ENCODE data around the gene FBXW7. TPM values are rescaled to one million over a fixed set of nuclear protein-coding genes. Genes with fewer than 3 reads are reported as not detected.

The FBXW7 gene
- total RNA-seq, 3 donors from 2014 or later: 38.5 to 48.6 (median 39.4) TPM

GRCh38 chr4:152462047-152462446 lies 73.8 kb downstream of the FBXW7 start:
- DNase-seq (no peak), ATAC-seq (peak; percentile 61)
- H3K4me1 ChIP-seq (ENCODE audit: low read depth): peaks cover 10% of the 10 kb centered on the region
- TF ChIP-seq CTCF (IDR thresholded peaks at IDR 0.05): no peak
- intact Hi-C loops (cut with DNase I, micrococcal nuclease): no loop called here
- H3K36me3 ChIP-seq (ENCODE audit: low read depth): no peaks in the 10 kb centered on the region
- H3K4me3 ChIP-seq: no peak overlapping the region
- no peaks in the 10 kb centered on the region for H3K9me3 ChIP-seq

- DNase-seq (no peak), ATAC-seq (peak; percentile 25)
- Histone ChIP-seq H3K9me3 (no peaks in the 10 kb centered on the region), H3K4me1 (ENCODE audit: low read depth) (peaks cover 10% of the 10 kb centered on the region), H3K36me3 (ENCODE audit: low read depth) (no peaks in the 10 kb centered on the region), H3K4me3 (no peak overlapping the region)
- TF ChIP-seq CTCF (IDR thresholded peaks at IDR 0.05): no peak
- intact Hi-C loops (cut with DNase I, micrococcal nuclease): no loop called here
Observed at GRCh38 chr4:152460488-152460887, 75.4 kb downstream of the FBXW7 start.

DNA sequence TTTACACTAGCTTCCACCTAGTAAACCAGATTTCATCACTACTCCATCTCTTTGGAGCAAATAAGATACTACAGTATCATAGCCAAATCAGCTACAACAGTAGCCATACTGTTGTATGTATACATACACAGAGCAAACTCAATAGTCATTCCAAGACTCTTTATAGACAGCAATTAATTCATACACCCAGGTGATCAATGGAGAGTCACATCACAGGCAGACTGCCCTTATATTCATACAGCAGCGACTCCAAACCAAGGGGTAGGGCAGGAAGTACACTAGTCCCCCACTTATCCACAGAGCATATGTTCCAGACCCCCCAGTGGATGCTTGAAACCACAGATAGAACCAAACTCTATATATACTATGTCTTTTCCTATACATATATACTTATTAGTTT lies 76.6 kb downstream of the FBXW7 start:
- Histone ChIP-seq H3K4me1 (ENCODE audit: low read depth) (peaks cover 10% of the 10 kb centered on the region), H3K4me3 (no peak overlapping the region), H3K36me3 (ENCODE audit: low read depth) (no peaks in the 10 kb centered on the region), H3K9me3 (no peaks in the 10 kb centered on the region)
- intact Hi-C loops (cut with DNase I, micrococcal nuclease): no loop called here
- ATAC-seq: no peak
- no peak for TF ChIP-seq CTCF (IDR thresholded peaks at IDR 0.05)
- DNase-seq: no peak

GRCh38 chr4:152458801-152459302 lies 77.0 kb downstream of the FBXW7 start:
- DNase-seq: no peak
- ATAC-seq: peak; percentile 52
- Histone ChIP-seq H3K4me3 (no peak overlapping the region), H3K9me3 (no peaks in the 10 kb centered on the region), H3K4me1 (ENCODE audit: low read depth) (peaks cover 10% of the 10 kb centered on the region), H3K36me3 (ENCODE audit: low read depth) (no peaks in the 10 kb centered on the region)
- intact Hi-C loops (cut with DNase I, micrococcal nuclease): no loop called here
- TF ChIP-seq CTCF (IDR thresholded peaks at IDR 0.05): no peak

- DNase-seq: no peak
- Histone ChIP-seq H3K9me3 (no peaks in the 10 kb centered on the region), H3K4me1 (ENCODE audit: low read depth) (peaks cover 10% of the 10 kb centered on the region), H3K4me3 (no peak overlapping the region), H3K36me3 (ENCODE audit: low read depth) (no peaks in the 10 kb centered on the region)
- no peak for ATAC-seq
- TF ChIP-seq CTCF (IDR thresholded peaks at IDR 0.05): no peak
- intact Hi-C loops (cut with DNase I, micrococcal nuclease): no loop called here
Observed at GRCh38 chr4:152456609-152457008, 79.3 kb downstream of the FBXW7 start.

GRCh38 chr4:152455311-152455710 lies 80.6 kb downstream of the FBXW7 start:
- Histone ChIP-seq H3K36me3 (ENCODE audit: low read depth) (no peaks in the 10 kb centered on the region), H3K4me1 (ENCODE audit: low read depth) (peaks cover 10% of the 10 kb centered on the region), H3K9me3 (no peaks in the 10 kb centered on the region), H3K4me3 (no peak overlapping the region)
- ATAC-seq (no peak), DNase-seq (no peak)
- intact Hi-C loops (cut with DNase I, micrococcal nuclease): no loop called here
- no peak for TF ChIP-seq CTCF (IDR thresholded peaks at IDR 0.05)

Data from mucosa of descending colon (tissue), 3 donors.